ENCODE results near the gene KDELR3.

DNA sequence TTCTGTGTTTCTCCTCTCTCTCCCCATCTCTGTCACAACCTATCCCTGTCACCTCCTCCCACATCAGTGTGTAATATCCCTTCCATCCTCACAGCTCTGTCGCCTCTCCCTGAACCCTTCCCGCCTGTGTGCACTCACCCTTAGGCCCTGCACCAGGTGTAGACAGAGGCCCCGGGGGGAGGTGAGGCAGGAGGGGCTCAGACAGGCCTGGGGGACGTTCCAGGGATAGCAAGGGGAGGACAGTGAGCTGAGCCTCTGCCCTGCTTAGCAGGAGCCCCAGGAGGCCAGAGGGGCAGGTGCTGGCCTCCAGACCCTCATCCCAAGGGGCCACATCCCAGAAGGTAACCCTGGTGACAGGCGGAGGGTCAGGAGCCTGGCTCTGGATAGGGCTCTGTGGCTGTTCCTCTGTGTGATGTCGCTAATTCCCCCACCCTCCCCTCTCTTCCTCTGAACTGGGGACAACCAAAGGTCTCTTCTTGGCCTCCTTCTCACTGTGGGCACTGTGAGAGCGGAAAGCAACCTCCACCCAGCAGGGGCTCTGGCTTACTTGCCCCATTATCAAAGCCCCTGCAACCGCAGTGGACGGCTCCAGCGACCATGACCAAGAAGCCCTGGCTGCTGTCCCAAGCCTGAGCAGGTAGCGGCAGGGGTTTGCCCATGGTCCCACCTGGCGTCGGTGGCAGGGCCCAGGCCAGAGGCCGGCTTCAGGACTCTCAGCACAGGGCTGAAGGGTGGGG is 48.6 kb upstream of the KDELR3 start:
- TF ChIP-seq CTCF (conservative IDR thresholded peaks at IDR 0.05 in 1 of 2, IDR thresholded peaks at IDR 0.05 in 1 of 2; ENCODE audit: low read depth in 1 of 2, low read length in 2 of 2): no peak
- no peak for TF ChIP-seq EZH2 (IDR thresholded peaks at IDR 0.05; ENCODE audit: low read length, missing control alignments)

Measured in fibroblast of lung (primary cell).